Stimulated activated CD8-positive, alpha-beta memory T cell treated with anti-CD3 and anti-CD28 coated beads, Interleukin-7, amount 100 ng/mL, for 24 hours (primary cell): Measurements from ENCODE around the gene PSMA6.

Source experiments
- DNase-seq: peaks from one replicate; pipeline ENCODE4 v3.0.0-alpha.2; 2020; ENCODE audit warnings: low read depth

The PSMA6 gene

DNA sequence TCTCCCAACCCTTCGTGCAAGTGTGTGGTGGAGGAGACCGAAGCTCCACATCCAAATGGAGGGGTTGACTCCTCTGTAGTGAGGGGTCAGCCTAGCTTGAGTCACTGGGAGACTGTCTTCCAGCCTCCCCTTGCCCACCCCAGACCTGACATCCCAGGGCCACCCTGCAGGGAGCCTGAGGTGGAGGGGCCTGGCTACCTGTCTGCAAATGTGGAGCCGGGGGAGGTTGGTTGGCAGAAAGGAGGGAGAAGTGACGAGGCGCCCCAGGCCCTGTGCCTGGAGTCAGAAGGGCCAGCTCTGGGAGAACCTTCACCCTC lies 74.8 kb downstream of the PSMA6 start:
- DNase-seq, result no peak
